SK-N-SH treated with all-trans-retinoic acid at 6 μM for 48 hours (cell line): Measurements from ENCODE around the gene C5AR2.

Experiments
- ATAC-seq: fragments of 200-7000 bp; cut with Tn5 transposase; 3 replicates; pipeline ENCODE4 v1.9.1; 2020; ENCODE audit warnings: mild to moderate bottlenecking, moderate library complexity
- ARNTL ChIP-seq: fragments of 450-650 bp; formaldehyde crosslinking; IDR thresholded peaks from 2 replicates; pipeline ENCODE4 v1.5.0; 2020; ENCODE audit warnings: low read depth, mild to moderate bottlenecking, moderate library complexity, borderline replicate concordance
- BACH2 ChIP-seq: fragments of 250-450 bp; sonication (Bioruptor Pico); IDR thresholded peaks from 2 replicates; pipeline ENCODE4 v1.9.0; 2021; ENCODE audit warnings: mild to moderate bottlenecking, borderline replicate concordance
- CREB5 ChIP-seq: fragments of 250-450 bp; sonication (Bioruptor Pico); IDR thresholded peaks from 2 replicates; pipeline ENCODE4 v1.5.1; 2020; ENCODE audit warnings: low read depth, mild to moderate bottlenecking, moderate library complexity
- CSDC2 ChIP-seq: fragments of 250-450 bp; sonication (Bioruptor Pico); IDR thresholded peaks from 2 replicates; pipeline ENCODE4 v1.5.0; 2020; ENCODE audit warnings: mild to moderate bottlenecking, moderate library complexity
- CSRNP3 ChIP-seq: fragments of 250-450 bp; sonication (Bioruptor Pico); IDR thresholded peaks from 2 replicates; pipeline ENCODE4 v1.5.1; 2021; ENCODE audit warnings: mild to moderate bottlenecking, moderate library complexity
- ESRRG ChIP-seq: fragments of 250-450 bp; sonication (Bioruptor Pico); IDR thresholded peaks from 2 replicates; pipeline ENCODE4 v1.6.1; 2021; ENCODE audit warnings: mild to moderate bottlenecking
- GLIS3 ChIP-seq: fragments of 250-450 bp; sonication (Bioruptor Pico); IDR thresholded peaks from 2 replicates; pipeline ENCODE4 v1.5.0; 2020; ENCODE audit warnings: mild to moderate bottlenecking, moderate library complexity
- ISL1 ChIP-seq: fragments of 250-450 bp; sonication (Bioruptor Pico); IDR thresholded peaks from 2 replicates; pipeline ENCODE4 v2.1.2; 2022; ENCODE audit warnings: mild to moderate bottlenecking, moderate library complexity
- OSR1 ChIP-seq: fragments of 250-450 bp; sonication (Bioruptor Pico); IDR thresholded peaks from 2 replicates; pipeline ENCODE4 v1.8.0; 2022; ENCODE audit warnings: moderate library complexity, mild to moderate bottlenecking, inconsistent platforms
- PATZ1 ChIP-seq: fragments of 250-450 bp; sonication (Bioruptor Pico); IDR thresholded peaks from 2 replicates; pipeline ENCODE4 v1.8.0; 2020; ENCODE audit warnings: mild to moderate bottlenecking, moderate library complexity, borderline replicate concordance
- PPARA ChIP-seq: fragments of 250-450 bp; sonication (Bioruptor Pico); IDR thresholded peaks from 2 replicates; pipeline ENCODE4 v1.5.0; 2020; ENCODE audit warnings: mild to moderate bottlenecking, borderline replicate concordance
- RARB ChIP-seq: fragments of 250-450 bp; sonication (Bioruptor Pico); IDR thresholded peaks from 2 replicates; pipeline ENCODE4 v1.8.0; 2021; ENCODE audit warnings: mild to moderate bottlenecking, moderate library complexity
- TCF4 ChIP-seq: fragments of 250-450 bp; sonication (Bioruptor Pico); IDR thresholded peaks from 2 replicates; pipeline ENCODE4 v1.8.0; 2021; ENCODE audit warnings: mild to moderate bottlenecking, moderate library complexity, borderline replicate concordance
- TOX ChIP-seq: fragments of 250-450 bp; sonication (Bioruptor Pico); IDR thresholded peaks from 2 replicates; pipeline ENCODE4 v1.8.0; 2021; ENCODE audit warnings: mild to moderate bottlenecking, moderate library complexity, borderline replicate concordance
- TSHZ2 ChIP-seq: fragments of 250-450 bp; sonication (Bioruptor Pico); IDR thresholded peaks from 2 replicates; pipeline ENCODE4 v1.5.0; 2020; ENCODE audit warnings: mild to moderate bottlenecking, moderate library complexity
- ZC3H10 ChIP-seq: fragments of 250-450 bp; sonication (Bioruptor Pico); IDR thresholded peaks from 2 replicates; pipeline ENCODE4 v1.5.1; 2021; ENCODE audit warnings: mild to moderate bottlenecking, moderate library complexity
- ZFP3 ChIP-seq: fragments of 250-450 bp; sonication (Bioruptor Pico); IDR thresholded peaks from 2 replicates; pipeline ENCODE4 v1.5.0; 2020; ENCODE audit warnings: mild to moderate bottlenecking, moderate library complexity
- ZFP30 ChIP-seq: fragments of 450-650 bp; formaldehyde crosslinking; IDR thresholded peaks from 2 replicates; pipeline ENCODE4 v1.5.0; 2022; ENCODE audit warnings: mild to moderate bottlenecking, moderate library complexity
- ZNF565 ChIP-seq: fragments of 450-650 bp; formaldehyde crosslinking; conservative IDR thresholded peaks from 2 replicates; pipeline ENCODE4 v1.5.0; 2020; ENCODE audit warnings: low read depth, mild to moderate bottlenecking, moderate library complexity
- ZNF70 ChIP-seq: fragments of 450-650 bp; formaldehyde crosslinking; IDR thresholded peaks from 2 replicates; pipeline ENCODE4 v1.5.0; 2020; ENCODE audit warnings: mild to moderate bottlenecking, moderate library complexity
- ZNF8 ChIP-seq: fragments of 450-650 bp; formaldehyde crosslinking; IDR thresholded peaks from 2 replicates; pipeline ENCODE4 v1.5.0; 2020; ENCODE audit warnings: mild to moderate bottlenecking, moderate library complexity

Gene C5AR2

GRCh38 chr19:47377208-47377701 is 45.3 kb downstream of the C5AR2 start:
- TF ChIP-seq RARB (no peak), CREB5 (CRISPR knock-in tag) (no peak), GLIS3 (CRISPR knock-in tag) (no peak), CSDC2 (CRISPR knock-in tag) (no peak), TCF4 (CRISPR knock-in tag) (no peak), ZC3H10 (CRISPR knock-in tag) (no peak), ZFP3 (CRISPR knock-in tag) (no peak), OSR1 (CRISPR knock-in tag) (no peak), ISL1 (CRISPR knock-in tag) (no peak), ESRRG (CRISPR knock-in tag) (no peak), ZNF8 (CRISPR knock-in tag) (no peak)
- ATAC-seq, result no peak

- no peak for ATAC-seq
- TF ChIP-seq TSHZ2 (CRISPR knock-in tag), result no peak
Measured at GRCh38 chr19:47377801-47378200, 45.8 kb downstream of the C5AR2 start.

GRCh38 chr19:47378246-47378645 is 46.3 kb downstream of the C5AR2 start:
- ATAC-seq, result no peak
- TF ChIP-seq ARNTL (CRISPR knock-in tag) (no peak), OSR1 (CRISPR knock-in tag) (no peak), ISL1 (CRISPR knock-in tag) (no peak), CREB5 (CRISPR knock-in tag) (no peak), ZNF565 (CRISPR knock-in tag) (no peak), TOX (CRISPR knock-in tag) (no peak)

GRCh38 chr19:47379381-47379938 is 47.5 kb downstream of the C5AR2 start:
- TF ChIP-seq PPARA (CRISPR knock-in tag), result no peak
- TF ChIP-seq PATZ1 (CRISPR knock-in tag), result no peak
- no peak for TF ChIP-seq GLIS3 (CRISPR knock-in tag)
- TF ChIP-seq ISL1 (CRISPR knock-in tag), result no peak
- no peak for TF ChIP-seq CREB5 (CRISPR knock-in tag)
- no peak for TF ChIP-seq ARNTL (CRISPR knock-in tag)
- TF ChIP-seq TOX (CRISPR knock-in tag), result no peak
- no peak for ATAC-seq

GRCh38 chr19:47380559-47380958 is 48.6 kb downstream of the C5AR2 start:
- no peak for ATAC-seq
- TF ChIP-seq CSRNP3 (no peak), PPARA (CRISPR knock-in tag) (no peak), GLIS3 (CRISPR knock-in tag) (no peak), CREB5 (CRISPR knock-in tag) (no peak), ISL1 (CRISPR knock-in tag) (no peak), ZFP30 (CRISPR knock-in tag) (no peak), ZC3H10 (CRISPR knock-in tag) (no peak), RARB (no peak), ZNF565 (CRISPR knock-in tag) (no peak), BACH2 (no peak), ZFP3 (CRISPR knock-in tag) (no peak), ZNF70 (CRISPR knock-in tag) (no peak), ZNF8 (CRISPR knock-in tag) (no peak), ARNTL (CRISPR knock-in tag) (no peak), CSDC2 (CRISPR knock-in tag) (no peak)
